ENCODE data around the gene ADAMTS17.

Gene ADAMTS17

DNA sequence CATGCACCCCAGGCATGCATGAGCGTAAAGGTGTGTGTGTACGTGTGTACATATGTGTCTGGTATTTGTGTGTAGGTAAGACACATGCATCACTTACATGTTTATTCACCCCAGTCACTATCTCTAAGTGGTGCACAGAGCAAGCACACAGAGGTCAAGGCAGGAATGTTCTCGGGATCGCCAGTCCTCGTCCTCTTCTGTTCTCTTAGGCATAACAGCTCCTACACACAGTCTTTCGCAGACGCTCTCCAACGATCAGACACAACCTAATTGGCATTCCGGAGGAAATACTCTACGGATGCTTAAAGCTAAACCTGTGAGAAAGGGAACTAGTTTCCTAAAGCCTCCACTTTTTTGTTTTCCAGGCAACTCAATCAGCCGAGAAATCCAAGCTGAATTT, 95.9 kb downstream of the ADAMTS17 start:
- no peak for DNase-seq

DNA sequence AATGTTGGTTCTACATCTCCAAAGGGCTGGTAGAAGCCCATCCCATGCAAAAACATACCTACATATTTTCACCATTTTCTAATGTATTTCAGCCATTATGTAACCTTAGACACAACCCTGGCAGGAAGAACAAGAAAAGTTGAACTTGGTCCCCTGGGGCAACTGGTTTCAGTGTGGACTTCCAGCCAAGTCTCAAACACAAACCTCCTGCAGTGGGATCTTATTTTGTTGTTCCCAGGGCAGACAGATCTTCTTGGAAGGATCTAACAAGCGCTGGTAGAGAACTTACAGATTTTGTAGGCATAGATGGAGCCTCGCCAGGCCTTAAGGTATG, 96.3 kb downstream of the ADAMTS17 start:
- no peak for DNase-seq

DNA sequence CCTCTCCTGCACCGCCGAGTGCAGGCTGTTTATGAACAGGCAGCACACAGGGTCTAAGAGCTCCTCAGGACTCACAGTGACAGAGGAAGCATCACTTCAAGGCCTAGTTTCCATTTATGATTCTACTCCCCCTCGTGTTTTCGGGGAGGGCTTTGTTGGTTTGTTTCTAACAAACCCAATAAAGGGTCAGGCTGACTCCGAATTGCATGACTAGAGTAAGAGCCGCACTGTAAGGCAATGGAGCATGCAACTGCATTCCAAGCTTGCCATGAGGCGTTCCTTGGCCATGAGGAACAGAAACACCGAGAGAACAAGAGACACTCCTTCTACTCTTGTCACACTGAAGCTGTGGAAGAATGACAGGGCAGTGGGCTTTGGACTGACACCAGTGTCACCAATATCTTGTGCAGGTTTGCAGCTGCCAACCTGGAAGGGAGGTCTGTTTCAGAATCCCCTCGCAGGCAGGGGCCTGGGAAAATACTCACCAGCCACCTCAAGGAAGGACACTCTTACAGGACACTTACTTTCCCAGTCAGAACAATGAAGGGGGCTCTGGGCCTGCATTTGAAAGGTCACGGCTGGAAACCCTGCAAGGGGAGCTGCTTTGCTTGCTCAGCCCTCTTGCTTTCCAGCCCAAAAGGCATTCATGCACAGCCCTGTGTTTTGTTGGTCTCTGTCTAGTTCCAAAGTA, 96.8 kb downstream of the ADAMTS17 start:
- no peak for DNase-seq

DNA sequence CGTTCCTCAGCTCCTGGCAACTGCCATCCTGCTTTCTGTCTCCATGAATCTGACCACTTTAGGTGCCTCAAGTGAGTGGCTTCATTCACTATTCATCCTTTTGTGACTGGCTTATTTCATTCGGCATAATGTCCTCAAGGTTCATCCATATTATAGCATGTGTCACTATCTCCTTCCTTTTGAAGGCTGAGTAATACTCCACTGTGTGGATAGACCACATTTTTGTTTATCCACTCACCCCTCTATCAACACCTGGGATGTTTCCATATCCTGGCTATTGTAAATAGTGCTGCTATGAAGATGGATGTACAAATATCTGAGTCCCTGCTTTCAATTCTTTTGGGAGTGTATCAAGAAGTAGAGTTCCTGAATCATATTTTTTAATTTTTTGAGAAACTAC, 98.8 kb downstream of the ADAMTS17 start:
- DNase-seq, result no peak

DNA sequence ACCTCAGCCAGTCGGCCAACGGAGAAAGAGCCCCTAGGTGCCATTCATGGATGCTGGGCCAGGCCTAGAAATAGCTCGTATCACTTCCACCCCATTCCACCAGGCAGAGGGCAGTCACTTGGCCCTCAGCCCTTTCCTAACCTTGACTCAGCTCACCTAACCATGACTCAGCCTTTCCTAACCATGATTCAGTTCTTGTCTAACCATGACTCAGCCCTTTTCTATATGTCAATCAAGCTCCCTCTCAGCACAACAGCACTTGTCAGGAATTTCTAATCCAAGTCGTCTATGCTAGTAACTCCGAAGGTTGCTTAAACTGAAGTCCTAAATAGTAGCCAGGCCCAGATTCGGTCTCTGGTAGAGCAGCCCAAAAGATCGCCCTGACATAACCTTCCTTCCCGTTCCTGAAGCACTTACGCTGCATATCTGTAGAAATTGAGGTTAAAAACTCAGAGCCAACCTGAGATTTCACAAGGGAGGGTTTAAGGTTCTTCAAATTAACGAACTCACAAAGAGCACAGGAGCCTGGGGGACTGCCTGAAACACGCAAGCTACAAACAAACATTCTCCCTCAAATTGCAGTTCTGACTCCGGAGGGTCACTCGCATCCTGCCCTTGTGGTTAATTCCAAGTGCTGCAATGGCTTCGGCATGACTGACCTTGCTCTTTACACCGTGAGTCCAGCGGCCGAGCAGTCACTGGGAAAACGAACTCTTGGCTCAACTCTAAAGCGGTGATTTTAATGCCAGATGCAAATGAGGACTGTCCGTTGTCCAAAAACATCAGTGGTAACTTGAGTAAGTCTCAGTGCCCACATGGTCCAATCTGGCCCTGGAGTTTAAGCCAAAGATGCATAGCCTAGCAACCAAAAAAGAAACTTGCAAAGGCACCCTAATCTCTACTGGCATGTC, 99.9 kb downstream of the ADAMTS17 start:
- no peak for DNase-seq

DNA sequence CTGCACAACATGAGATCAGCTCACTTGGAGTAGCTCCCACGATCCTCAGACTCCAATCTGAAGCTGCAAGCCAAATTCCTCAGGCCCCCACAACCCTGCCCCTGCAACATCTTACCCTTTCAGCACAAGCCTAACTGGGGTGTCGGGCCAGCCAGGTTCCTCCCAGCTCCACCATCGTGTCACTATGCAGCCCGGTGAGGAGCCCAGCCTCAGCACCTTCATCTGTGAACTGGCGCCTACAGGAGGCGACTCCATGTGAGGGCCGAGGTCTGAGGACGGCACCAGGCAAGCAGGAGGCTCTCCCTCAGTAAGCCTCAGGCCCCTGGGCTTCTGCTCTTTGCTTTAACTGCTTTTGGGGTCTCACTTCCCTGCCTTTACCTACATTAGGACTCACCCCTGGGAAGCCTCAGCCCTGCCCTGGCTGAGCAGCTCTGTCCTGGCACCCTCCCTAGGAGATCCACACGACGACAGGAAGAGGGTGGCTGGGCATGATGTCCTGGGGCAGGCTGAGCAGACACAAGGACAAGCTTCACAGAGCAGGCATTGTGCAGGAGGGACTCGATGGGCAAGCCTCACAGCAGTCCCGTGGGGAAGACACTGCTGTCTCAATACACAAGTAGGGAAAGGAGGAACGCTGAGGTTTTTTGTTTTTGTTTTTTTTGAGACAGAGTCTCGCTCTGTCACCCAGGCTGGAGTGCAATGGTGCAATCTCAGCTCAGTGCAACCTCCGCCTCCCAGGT, 104.6 kb downstream of the ADAMTS17 start:
- DNase-seq, result no peak

DNA sequence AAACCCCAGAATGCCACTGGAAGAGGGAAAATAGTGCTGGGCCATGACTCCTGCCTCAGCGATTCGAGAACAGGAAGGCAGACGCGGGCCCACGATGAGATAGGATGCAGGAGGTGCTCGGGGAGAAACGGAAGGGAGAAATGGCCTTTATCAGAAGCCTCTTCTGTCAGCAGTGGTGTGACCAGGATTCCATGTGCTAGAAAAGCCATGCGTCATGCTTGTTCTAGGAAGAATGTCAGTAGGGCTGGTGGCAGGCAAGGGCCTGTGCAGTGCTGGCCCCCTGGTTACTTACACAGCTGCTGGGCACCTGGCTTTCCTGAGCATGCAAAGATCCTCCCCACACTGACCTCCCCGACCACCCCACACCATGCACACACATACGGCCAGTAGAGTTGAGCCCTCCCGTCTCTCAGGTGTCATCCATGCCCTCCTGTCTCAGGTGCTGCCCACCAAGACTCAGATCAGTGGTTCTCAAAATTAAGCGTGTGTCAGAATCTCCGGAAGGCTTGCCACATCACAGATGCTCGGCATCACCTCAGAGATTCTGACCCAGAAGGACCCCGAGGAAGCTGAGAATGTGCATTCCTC, 106.7 kb downstream of the ADAMTS17 start:
- no peak for DNase-seq

DNA sequence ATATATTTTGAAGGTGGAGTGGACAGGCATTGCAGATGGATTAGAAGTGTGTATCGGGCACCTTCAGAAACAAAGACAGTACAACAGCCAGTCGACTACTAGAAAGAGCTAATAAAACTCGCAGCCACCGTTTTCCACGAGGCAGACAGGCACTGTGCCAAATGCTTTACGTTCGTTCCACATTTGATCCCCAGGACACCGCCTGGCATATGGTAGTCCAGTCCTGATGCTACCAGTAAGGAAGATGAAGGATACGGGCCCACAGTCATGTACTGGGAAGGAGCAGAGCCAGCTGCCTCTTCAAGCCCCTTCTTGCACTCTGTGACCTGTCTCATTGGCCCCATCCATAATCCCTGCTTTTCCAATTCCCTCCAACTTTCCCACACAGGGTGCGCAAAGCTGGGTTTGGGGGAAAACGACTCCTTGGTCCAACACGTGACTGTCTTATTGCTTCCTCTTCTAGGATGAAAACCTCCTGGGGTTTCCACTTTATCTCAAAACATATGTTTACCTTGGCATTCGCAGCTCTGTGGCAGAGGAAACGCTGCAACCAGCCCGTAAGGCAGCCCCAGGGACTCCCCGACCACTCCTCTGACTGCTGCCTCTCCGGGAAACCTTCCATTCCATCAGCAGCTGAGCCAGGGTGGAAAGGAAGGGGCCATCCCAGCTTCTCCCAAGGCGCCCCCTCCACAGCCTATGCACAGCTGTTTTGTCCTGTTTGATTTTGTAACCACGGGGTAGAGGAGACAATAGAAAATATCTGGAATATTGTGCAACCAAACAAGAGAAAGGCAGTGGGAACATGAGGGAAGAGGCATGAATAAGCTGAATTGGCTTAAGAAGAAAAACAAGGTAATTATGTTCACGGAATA, 107.4 kb downstream of the ADAMTS17 start:
- DNase-seq, result no peak

DNA sequence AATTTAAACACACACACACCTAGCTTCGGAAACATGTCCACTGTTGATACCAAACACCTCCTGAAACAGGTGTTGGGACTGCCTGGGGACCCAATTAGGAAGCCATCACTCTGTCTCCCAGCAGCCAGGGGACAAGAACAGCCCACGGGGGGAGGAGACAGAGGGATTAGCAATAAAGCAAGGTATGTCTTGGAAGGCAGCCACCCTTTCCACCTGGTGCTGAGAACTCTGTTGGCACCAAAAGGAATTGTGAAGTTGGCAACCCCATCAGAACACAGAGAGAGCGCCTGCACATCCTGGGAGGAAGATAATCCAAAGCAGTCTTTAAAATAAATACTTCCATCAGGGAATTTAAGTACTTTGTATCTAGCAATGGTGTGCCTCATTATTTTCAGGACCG, 111.0 kb downstream of the ADAMTS17 start:
- DNase-seq, result no peak

DNA sequence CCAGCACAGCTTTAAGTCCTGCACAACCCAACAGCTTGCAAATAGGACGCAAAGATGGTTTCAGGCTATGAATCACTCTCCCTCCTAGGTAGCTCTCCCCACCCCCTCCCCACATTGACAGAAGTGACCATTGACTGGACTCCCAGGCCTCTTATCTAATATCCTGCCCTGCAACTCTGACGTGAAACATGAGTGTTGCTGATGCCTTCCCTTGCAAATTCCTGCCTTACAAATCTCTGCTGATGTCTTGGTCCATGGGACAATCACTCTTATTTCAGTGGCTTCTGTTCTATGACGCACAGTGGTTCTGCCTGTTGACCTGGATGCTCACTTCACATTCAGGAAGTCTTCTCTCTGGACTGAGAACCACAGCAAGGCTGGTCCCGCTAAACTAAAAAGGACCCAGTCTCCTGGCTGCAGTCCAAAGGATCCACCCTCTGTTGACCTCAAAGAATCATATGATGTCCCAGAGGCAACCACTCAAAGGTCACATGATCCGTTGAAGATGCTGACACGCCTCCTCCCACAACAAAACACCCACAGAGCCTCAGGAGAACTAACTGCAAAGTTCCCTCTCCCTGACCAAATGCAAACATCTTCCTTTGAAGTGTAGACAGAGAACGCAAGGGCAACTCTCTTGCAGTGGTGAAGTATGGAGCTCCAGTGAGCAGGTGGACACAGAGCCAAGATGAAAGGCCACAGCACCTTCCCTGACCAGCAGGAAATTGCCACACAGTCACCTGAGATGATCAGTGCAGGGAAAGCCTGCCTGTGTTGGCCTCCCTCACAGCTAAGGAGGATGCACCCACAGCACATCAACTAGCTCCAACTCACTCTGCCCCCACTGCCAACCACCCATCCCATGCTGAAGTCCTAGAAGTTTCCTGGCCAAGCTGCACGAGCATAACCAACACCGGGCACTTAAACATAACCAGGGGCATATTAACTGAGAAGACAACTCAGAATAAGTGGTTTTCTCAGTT, 112.3 kb downstream of the ADAMTS17 start:
- DNase-seq, result no peak

DNA sequence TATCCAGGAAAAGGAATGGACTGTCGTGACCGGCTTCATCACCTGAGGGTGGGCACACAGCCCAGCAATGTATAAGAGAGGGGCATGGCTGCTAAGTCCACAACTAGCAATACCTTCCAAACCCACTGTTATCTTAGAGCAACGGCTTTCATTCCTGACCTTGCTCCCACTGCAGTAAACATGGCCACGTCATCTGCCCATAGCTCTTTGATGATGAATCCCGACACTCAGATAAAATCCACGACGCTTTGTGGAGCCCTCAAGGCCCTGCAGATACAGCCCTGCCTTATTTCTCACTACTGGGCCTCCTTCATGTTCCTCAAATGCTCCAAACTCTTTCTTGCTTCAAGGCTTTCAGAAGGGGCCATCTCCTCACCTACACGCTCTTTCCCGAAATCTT, 114.0 kb downstream of the ADAMTS17 start:
- no peak for DNase-seq

DNA sequence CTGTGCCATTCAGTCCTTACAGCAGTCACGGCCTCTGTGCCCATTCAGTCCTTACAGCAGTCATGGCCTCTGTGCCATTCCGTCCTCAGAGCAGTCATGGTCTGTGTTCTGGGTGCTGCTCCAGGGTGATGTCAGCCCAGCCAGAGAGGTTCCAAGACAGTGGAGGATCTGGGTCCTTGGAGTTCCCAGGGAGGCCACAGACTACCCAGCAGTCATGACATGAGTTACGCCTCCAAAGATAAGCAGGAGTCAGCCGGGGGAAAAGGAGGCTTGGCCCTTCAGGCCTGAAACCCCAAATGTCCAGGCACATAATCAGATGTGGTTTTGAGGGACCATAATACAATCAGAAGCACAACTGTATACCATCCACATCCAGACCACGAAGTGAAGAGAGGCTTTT, 115.7 kb downstream of the ADAMTS17 start:
- DNase-seq, result no peak

DNA sequence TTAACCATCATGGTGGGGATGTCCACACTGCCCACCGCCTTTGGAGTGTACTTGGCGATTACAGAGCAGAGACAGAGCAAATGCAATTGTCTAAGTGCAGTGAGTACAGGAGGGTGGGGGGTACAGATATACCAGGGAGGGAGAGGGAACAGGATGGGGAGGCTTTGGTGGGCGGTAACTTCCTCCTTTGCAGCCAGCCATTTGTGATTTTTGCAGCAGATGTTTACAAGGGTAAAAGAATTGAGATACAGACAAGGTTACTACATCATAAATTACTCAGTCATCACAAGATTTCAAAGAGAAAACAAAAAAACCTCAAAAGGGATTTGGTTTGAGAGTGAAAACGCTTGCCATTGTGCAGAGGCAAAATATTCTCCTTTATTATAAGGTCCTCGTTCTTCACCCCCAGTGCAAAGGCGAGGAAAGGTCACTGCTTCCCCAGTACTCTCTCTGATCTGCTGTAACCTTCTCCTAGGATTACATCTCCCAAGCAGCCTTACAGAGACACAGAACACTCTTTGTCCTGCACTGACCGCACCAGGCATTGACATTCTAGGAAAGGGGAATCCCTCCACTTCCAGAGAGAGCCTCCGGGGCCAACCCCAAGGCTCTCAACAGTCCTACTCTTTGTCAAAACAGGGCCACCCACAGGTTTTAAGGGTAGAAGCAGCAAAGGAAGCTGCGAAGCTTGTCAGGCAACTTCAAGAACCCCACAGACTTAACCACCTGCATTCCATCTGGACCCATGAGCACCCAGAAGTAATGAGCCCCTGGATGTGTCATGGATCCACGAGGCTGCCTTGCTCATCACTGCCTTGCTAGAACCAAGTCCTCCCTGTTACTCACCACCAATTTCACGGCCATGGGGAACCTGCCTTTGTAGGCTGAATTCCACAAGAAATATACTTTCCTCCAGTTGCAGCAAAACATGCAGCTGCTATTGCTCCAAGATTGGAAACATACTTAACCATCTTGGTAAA, 117.3 kb downstream of the ADAMTS17 start:
- no peak for DNase-seq

DNA sequence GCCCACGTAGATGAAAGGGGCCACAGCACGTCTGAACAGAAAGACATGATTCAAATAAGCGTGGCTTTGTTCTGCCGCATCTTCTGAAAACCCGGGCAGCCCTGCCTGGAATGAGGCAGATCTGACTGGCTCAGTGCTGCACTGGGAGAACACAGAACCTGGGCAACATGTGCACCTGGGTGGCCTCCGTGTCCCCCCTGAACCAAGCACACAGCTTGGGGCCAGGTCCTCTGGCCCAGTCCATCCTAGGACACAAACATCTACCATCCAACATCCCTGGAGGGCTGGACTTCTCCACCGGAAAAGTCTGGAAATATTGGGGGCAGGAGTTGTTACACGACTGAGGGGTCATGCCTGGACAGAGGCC, 119.4 kb downstream of the ADAMTS17 start:
- no peak for DNase-seq

DNA sequence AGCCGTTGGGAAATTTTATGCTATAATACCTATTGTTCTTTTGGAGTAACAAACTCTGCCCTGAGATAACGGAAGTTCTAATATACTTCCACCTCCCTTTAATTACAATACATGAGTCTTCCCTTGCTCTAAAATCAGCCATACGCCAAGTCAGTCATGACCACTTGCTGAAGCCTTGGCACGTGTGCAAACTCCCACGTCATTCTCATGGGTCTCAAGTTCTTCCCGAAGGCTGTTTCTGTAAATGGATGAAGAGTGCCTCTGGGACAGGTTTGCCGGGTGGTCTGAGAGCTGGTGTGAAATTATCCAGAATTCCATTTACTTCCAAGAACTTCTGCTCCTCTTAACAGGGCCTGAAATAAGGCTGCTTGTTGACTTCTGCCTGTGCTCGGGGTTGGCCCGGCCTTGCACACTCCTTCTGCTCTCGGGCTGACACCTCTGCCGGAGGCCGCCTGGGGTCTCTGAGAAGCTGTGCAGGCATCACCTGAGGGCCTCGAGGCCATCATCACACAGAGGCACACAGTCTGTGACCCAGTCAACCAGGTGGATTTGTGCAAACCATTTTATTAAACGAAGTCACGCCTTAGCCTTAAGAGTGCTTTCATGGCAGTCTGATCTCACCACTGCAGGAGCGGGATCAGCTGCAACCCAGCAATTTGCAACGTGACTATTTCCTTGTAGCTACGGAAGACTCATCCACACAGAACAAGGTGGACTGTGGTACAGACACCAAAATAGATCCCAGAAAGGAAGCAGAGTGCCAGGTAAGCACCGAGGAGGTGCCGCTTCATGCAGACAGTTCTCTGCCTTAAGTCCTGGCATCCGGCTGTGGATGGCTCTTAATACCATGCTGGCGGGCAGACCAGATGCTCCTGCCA, 120.1 kb downstream of the ADAMTS17 start:
- no peak for DNase-seq

DNA sequence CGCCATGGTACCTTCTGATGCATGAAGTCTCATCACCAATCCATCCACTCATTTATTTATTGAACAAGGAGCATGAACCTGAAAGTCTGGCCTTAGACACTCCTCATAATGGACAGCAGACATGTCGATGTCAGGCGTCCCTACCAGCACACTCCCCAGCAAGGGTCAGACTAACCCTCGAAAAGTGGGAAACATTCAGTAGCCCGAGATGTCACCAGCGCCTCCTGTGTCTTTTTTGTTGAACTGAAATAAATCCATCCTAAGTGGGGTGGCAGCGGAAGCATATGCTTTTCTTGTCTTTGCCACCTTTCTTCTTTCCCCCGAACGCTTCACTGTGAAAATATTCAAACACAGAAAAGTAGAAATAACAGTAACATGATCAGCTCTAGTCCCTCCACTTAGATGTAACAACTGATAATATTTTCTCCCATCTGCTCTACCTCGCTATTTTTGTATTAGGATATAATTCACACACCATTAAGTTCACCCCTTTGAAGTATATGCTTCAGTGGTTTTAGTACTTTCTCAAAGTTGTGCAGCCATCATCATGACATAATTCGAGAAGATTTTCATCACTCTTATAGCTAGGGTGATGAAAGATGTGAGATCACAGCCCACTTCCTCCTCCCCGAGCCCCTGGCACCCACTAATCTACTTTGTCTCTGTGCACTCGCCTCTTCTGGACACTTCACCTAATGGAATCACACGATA, 121.6 kb downstream of the ADAMTS17 start:
- no peak for DNase-seq

DNA sequence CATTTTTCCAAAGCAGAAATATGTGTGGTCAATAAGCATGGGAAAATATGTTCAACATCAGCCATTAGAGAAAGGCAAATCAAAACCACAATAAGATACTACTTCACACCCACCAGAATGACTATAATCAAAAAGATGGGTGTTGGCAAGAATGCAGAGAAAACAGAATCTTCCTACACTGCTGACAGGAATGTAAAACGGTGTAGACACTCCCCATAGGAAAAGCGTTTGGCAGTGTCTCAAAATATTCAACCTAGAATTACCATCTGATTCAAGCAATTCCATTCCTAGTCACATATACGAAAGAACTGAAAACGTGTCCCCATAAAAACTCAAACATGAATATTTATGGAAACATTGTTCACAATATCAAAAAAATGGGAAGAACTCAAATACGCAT, 123.3 kb downstream of the ADAMTS17 start:
- no peak for DNase-seq

DNA sequence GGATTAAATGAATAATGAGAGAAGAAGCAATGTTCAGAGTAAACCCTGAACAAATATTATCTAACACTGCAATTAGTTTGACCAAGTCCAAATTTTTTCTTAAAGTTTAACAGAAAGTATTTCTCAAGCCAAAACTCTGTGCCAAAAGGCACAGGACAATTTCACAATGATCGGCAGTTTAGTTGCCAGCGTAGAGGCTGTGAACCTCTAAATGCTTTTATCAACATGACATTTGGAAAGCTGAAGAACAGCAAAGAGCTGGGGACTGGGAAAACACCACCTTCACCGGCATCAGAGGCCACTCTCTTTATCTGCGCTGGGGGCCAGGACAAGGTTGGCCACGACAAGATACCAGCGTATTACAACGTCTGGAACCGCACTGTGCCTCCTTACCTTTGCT, 125.6 kb downstream of the ADAMTS17 start:
- no peak for DNase-seq
